K562 (cell line): ENCODE data around the gene SLC27A2. TPM values are rescaled to one million over a fixed set of nuclear protein-coding genes. Genes with fewer than 3 reads are reported as not detected.

ENCODE experiments used
- ATAC-seq: fragments of 200-7000 bp; cut with Tn5 transposase; 3 replicates; pipeline ENCODE4 v1.9.1; 2020; ENCODE audit warnings: moderate library complexity
- BruUV-seq: library from RNA; stranded (reverse); fragments of 400-500 nt; replicated peaks from 2 replicates; lab custom pipeline; 2021; lab: Mats Ljungman, UMichigan
- CTCF ChIA-PET: fragments of 300-600 bp; formaldehyde crosslinking; extraction: SDS; loops from one replicate; lab custom pipeline; 2021; ENCODE audit warnings: low intra/inter-chr PET ratio; lab: Yijun Ruan, JAX
- POLR2A ChIA-PET: fragments of 300-600, 350-650 bp; sonication (Branson Sonifier 250); formaldehyde crosslinking; extraction: SDS; loops from one replicate; lab custom pipeline; 2021; ENCODE audit warnings: antibody characterized with exemption, inconsistent platforms; lab: Yijun Ruan, JAX
- DNase-seq, 4 experiments: peaks; one replicate each; pipeline versions ENCODE4 v3.0.0 to v3.0.0-alpha.2; 2011 to 2018; ENCODE audit warnings: low spot score in 3 of 4, mixed read lengths in 3 of 4; ENCODE audit errors: extremely low read depth in 1 of 4
- FAIRE-seq: peaks from 2 replicates; lab custom pipeline; 2011; peaks lifted over from hg19 to GRCh38; lab: Jason Lieb, UNC
- H2AFZ ChIP-seq: 2 replicates; pipeline ENCODE4 v1.6.0; 2011; ENCODE audit warnings: low read depth, low read length, control low read depth, inconsistent platforms
- H3K27ac ChIP-seq: fragments of 200-600 bp; 3 replicates; pipeline ENCODE4 v1.8.0; 2011; ENCODE audit warnings: low read depth, mild to moderate bottlenecking, control low read depth, inconsistent platforms, low read length, moderate library complexity, mixed read lengths; ENCODE audit errors: extremely low read depth
- H3K27me3 ChIP-seq, 2 experiments: fragments of 300-600 bp in 1 of 2; 2 replicates in 1 of 2; 3 replicates in 1 of 2; pipeline versions ENCODE4 v1.6.0 to v1.8.0; 2011; ENCODE audit warnings: inconsistent platforms in 2 of 2, low read length in 2 of 2, mild to moderate bottlenecking in 1 of 2, mixed read lengths in 1 of 2, moderate library complexity in 1 of 2; ENCODE audit not compliant: control insufficient read depth in 2 of 2, insufficient read depth in 2 of 2
- H3K36me3 ChIP-seq: fragments of 300-600 bp; 3 replicates; pipeline ENCODE4 v1.8.0; 2011; ENCODE audit warnings: mild to moderate bottlenecking, low read length, inconsistent platforms; ENCODE audit not compliant: control insufficient read depth, insufficient read depth
- H3K4me1 ChIP-seq, 2 experiments: fragments of 200-600 bp in 1 of 2; replicated peaks in 1 of 2; 2 replicates in 1 of 2; 3 replicates in 1 of 2; pipeline versions ENCODE4 v1.5.1 to v1.8.0; 2011; ENCODE audit warnings: inconsistent platforms in 2 of 2, low read length in 2 of 2, mild to moderate bottlenecking in 1 of 2, mixed read lengths in 1 of 2, moderate library complexity in 1 of 2; ENCODE audit not compliant: control insufficient read depth in 2 of 2, insufficient read depth in 2 of 2
- H3K4me2 ChIP-seq: 2 replicates; pipeline ENCODE4 v1.6.1; 2011; ENCODE audit warnings: low read length, control low read depth, inconsistent platforms, mixed read lengths; ENCODE audit not compliant: insufficient read depth
- H3K4me3 ChIP-seq: fragments of 200-600 bp; sonication (generic), shearing (Covaris generic); 2 replicates; pipeline ENCODE4 v1.5.1; 2016; ENCODE audit warnings: control low read depth, inconsistent platforms
- H3K79me2 ChIP-seq: fragments of 200-600 bp; 3 replicates; pipeline ENCODE4 v1.8.0; 2011; ENCODE audit warnings: low read length, inconsistent platforms; ENCODE audit not compliant: control insufficient read depth, insufficient read depth
- H3K9ac ChIP-seq, 2 experiments: 2 replicates each; pipeline versions ENCODE4 v1.6.0 to v1.6.1; 2011; ENCODE audit warnings: low read depth in 2 of 2, low read length in 2 of 2, control low read depth in 1 of 2, inconsistent platforms in 1 of 2, mild to moderate bottlenecking in 1 of 2, mixed read lengths in 1 of 2; ENCODE audit not compliant: insufficient read depth in 1 of 2
- H3K9me1 ChIP-seq: one replicate; pipeline ENCODE4 v1.6.0; 2011; ENCODE audit warnings: inconsistent platforms, mild to moderate bottlenecking, low read length, moderate library complexity; ENCODE audit not compliant: control insufficient read depth, insufficient read depth
- H3K9me3 ChIP-seq: replicated peaks from 2 replicates; pipeline ENCODE4 v1.5.1; 2011; ENCODE audit warnings: low read depth, low read length, inconsistent platforms; ENCODE audit not compliant: control insufficient read depth, insufficient read depth
- H4K20me1 ChIP-seq: replicated peaks from 2 replicates; pipeline ENCODE4 v1.6.1; 2011; ENCODE audit warnings: low read length, inconsistent platforms, mixed read lengths; ENCODE audit not compliant: control insufficient read depth, insufficient read depth
- HOMEZ ChIP-seq: fragments of 250-450 bp; sonication (Bioruptor Pico); IDR thresholded peaks from 2 replicates; pipeline ENCODE4 v1.4.0; 2020; ENCODE audit warnings: mild to moderate bottlenecking, moderate library complexity
- L3MBTL2 ChIP-seq: fragments of 450-650 bp; IDR thresholded peaks from 2 replicates; pipeline ENCODE4 v1.6.1; 2016; ENCODE audit warnings: mild to moderate bottlenecking, moderate library complexity
- RBM39 ChIP-seq: fragments of 200-400 bp; formaldehyde crosslinking; optimal IDR thresholded peaks from 2 replicates; pipeline ENCODE3; 2018; ENCODE audit warnings: low read depth, low read length
- RFX7 ChIP-seq: fragments of 250-450 bp; sonication (Bioruptor Pico); IDR thresholded peaks from 2 replicates; pipeline ENCODE4 v1.5.1; 2021; ENCODE audit warnings: mild to moderate bottlenecking
- RNF2 ChIP-seq: sonication (generic); IDR thresholded peaks from 2 replicates; pipeline ENCODE4 v1.6.1; 2016
- TARDBP ChIP-seq: fragments of 450-650 bp; IDR thresholded peaks from 2 replicates; pipeline ENCODE4 v1.6.1; 2016
- ZNF583 ChIP-seq: fragments of 250-450 bp; sonication (Bioruptor Pico); IDR thresholded peaks from 2 replicates; pipeline ENCODE4 v1.4.0; 2020
- ZZZ3 ChIP-seq: fragments of 450-650 bp; IDR thresholded peaks from 2 replicates; pipeline ENCODE4 v1.6.1; 2016; ENCODE audit warnings: antibody characterized with exemption, mild to moderate bottlenecking, moderate library complexity
- WGBS: fragments of 100-300 bp; shearing (Covaris generic); methylation state at CpG from one replicate; pipeline ENCODE4 v1.1.6; 2016; ENCODE audit warnings: low coverage, mixed read lengths; ENCODE audit not compliant: insufficient coverage; ENCODE audit errors: missing lambda C conversion rate; 5-methylcytosine and 5-hydroxymethylcytosine counted together
- in situ Hi-C: fragments of 300-500 bp; cut with MboI; formaldehyde crosslinking; loops from 4 replicates; pipeline ENCODE4 v1.15.0; 2018; ENCODE audit warnings: inconsistent platforms, mixed read lengths
- intact Hi-C: fragments of 100-400 bp; cut with micrococcal nuclease; formaldehyde crosslinking; loops from 2 replicates; pipeline ENCODE4 v1.14.2; 2022
- polyA plus RNA-seq, 8 experiments: library from polyadenylated mRNA; depleted of rRNA in 4 of 8; stranded (reverse) in 5 of 8; unstranded in 3 of 8; fragments of >200 nt; fragmentation: Nextera tagmentation in 2 of 8; fragmentation: Illumina TruSeq in 1 of 8; extraction: Ambion mirVana in 2 of 8; extraction: Trizol in 1 of 8; gene quantifications; 2 replicates each; pipeline versions ENCODE4 v1.2.1 to v1.2.3, GENCODE V29; 2011 to 2014; ENCODE audit warnings: inconsistent platforms in 1 of 8, missing spikeins in 1 of 8
- total RNA-seq, 7 experiments: library from RNA; depleted of rRNA in 6 of 7; stranded (reverse); fragments of >200 nt in 6 of 7; fragmentation: Illumina TruSeq in 2 of 7; extraction: Trizol in 2 of 7; gene quantifications; 2 replicates each; pipeline versions ENCODE4 v1.2.1 to v1.2.3, GENCODE V29; 2011 to 2021; ENCODE audit warnings: low replicate concordance in 1 of 7
- TF ChIP-seq, protein P1 (sequence below): fragments of 250-450 bp; sonication (Bioruptor Pico); IDR thresholded peaks from 2 replicates; pipeline ENCODE4 v1.4.0; 2020
- TF ChIP-seq, protein P2 (sequence below): fragments of 450-650 bp; IDR thresholded peaks from 2 replicates; pipeline ENCODE4 v1.6.1; 2018; ENCODE audit not compliant: partially characterized antibody

SLC27A2 gene
- total and polyA plus RNA-seq, 9 of the 15 experiments (the other 6 are each of a cell fraction or from before 2014, with no cell fraction given) = 4.9 to 38.0 (median 22.7) TPM

GRCh38 chr15:50261981-50262380, 80.0 kb downstream of the SLC27A2 start (continued):
- TF ChIP-seq, protein P1, sequence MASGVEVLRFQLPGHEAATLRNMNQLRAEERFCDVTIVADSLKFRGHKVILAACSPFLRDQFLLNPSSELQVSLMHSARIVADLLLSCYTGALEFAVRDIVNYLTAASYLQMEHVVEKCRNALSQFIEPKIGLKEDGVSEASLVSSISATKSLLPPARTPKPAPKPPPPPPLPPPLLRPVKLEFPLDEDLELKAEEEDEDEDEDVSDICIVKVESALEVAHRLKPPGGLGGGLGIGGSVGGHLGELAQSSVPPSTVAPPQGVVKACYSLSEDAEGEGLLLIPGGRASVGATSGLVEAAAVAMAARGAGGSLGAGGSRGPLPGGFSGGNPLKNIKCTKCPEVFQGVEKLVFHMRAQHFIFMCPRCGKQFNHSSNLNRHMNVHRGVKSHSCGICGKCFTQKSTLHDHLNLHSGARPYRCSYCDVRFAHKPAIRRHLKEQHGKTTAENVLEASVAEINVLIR (CRISPR knock-in tag) = no peak
- no peak for TF ChIP-seq ZNF583 (CRISPR knock-in tag)

DNA sequence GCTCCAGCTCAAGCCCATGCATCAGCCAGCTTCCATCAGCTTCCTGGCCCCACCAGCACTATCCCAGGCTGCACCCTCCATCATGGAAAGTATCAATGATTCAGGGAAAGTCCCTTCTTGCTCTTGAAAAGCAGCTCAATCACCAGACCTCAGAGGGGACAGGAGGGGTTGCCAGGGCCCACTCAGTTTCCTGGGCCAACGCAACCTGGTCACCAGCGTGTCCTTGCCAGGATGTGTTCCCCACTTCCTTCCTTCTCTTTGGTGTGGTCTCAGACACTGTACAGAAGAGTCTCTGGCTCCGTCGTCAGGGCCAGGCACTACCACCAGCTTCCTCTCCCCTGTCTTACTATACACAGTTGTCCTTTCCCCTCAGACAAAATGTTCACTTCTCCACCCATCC, 80.5 kb downstream of the SLC27A2 start:
- H3K4me2 ChIP-seq = no peak overlapping the region
- no peaks in the 10 kb centered on the region for H3K79me2 ChIP-seq
- POLR2A ChIA-PET = interaction anchor here (1.2 kb wide), 1 partner anchor 43 kb away, joined by 3 read pairs; no protein-coding TSS in a partner anchor
- intact Hi-C loops (loop anchor here (5.0 kb wide), 2 partner anchors 115 to 160 kb away; partner anchors contain the start of gene USP8), in situ Hi-C loops (no loop called here)
- no peak for FAIRE-seq
- BruUV-seq = no TSS peak
- ATAC-seq = no peak
- CTCF ChIA-PET = no interaction called here
- H3K9me1 ChIP-seq = no peaks in the 10 kb centered on the region
- DNase-seq = no peak
- H3K9ac ChIP-seq = peak overlapping the region; percentile 11 to 69; a peak in 3 of 4 replicates
- no peaks in the 10 kb centered on the region for H4K20me1 ChIP-seq
- no peaks in the 10 kb centered on the region for H3K9me3 ChIP-seq
- H3K4me3 ChIP-seq = no peak overlapping the region
- TF ChIP-seq RNF2 (no peak), RBM39 (no peak), HOMEZ (CRISPR knock-in tag) (no peak), ZZZ3 (no peak), RFX7 (CRISPR knock-in tag) (no peak), L3MBTL2 (0 out of 2 replicates have a peak, but pooled peaks have one; percentile 1), TARDBP (no peak)
- TF ChIP-seq, protein P2, sequence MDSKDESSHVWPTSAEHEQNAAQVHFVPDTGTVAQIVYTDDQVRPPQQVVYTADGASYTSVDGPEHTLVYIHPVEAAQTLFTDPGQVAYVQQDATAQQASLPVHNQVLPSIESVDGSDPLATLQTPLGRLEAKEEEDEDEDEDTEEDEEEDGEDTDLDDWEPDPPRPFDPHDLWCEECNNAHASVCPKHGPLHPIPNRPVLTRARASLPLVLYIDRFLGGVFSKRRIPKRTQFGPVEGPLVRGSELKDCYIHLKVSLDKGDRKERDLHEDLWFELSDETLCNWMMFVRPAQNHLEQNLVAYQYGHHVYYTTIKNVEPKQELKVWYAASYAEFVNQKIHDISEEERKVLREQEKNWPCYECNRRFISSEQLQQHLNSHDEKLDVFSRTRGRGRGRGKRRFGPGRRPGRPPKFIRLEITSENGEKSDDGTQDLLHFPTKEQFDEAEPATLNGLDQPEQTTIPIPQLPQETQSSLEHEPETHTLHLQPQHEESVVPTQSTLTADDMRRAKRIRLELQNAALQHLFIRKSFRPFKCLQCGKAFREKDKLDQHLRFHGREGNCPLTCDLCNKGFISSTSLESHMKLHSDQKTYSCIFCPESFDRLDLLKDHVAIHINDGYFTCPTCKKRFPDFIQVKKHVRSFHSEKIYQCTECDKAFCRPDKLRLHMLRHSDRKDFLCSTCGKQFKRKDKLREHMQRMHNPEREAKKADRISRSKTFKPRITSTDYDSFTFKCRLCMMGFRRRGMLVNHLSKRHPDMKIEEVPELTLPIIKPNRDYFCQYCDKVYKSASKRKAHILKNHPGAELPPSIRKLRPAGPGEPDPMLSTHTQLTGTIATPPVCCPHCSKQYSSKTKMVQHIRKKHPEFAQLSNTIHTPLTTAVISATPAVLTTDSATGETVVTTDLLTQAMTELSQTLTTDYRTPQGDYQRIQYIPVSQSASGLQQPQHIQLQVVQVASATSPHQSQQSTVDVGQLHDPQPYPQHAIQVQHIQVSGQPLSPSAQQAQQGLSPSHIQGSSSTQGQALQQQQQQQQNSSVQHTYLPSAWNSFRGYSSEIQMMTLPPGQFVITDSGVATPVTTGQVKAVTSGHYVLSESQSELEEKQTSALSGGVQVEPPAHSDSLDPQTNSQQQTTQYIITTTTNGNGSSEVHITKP = no peak
- TF ChIP-seq, all 486 proteins: peak for 1
- Histone ChIP-seq H3K36me3 (no peaks in the 10 kb centered on the region), H3K27me3 (no peaks in the 10 kb centered on the region), H3K4me1 (peaks cover 46 to 49% of the 10 kb centered on the region in 2 experiments), H3K27ac (no peak overlapping the region), H2AFZ (no peak overlapping the region)
- WGBS = 98% methylated on average over 4 of the region's 4 CpGs
